HEK293T (cell line): ENCODE results near the gene TBC1D8.

Experiments used
- BHLHE40 ChIP-seq: fragments of 450-650 bp; IDR thresholded peaks from 2 replicates; pipeline ENCODE4 v1.6.1; 2016; ENCODE audit warnings: mild to moderate bottlenecking, moderate library complexity, borderline replicate concordance
- ELF4 ChIP-seq: fragments of 450-650 bp; IDR thresholded peaks from 2 replicates; pipeline ENCODE4 v1.6.1; 2017; ENCODE audit warnings: antibody characterized with exemption
- FOXM1 ChIP-seq: fragments of 450-650 bp; IDR thresholded peaks from 2 replicates; pipeline ENCODE4 v1.6.1; 2017; ENCODE audit warnings: mild to moderate bottlenecking, borderline replicate concordance
- L3MBTL2 ChIP-seq: fragments of 450-650 bp; conservative IDR thresholded peaks from 2 replicates; pipeline ENCODE4 v1.6.1; 2016; ENCODE audit warnings: mild to moderate bottlenecking
- NFRKB ChIP-seq: fragments of 450-650 bp; IDR thresholded peaks from 2 replicates; pipeline ENCODE4 v1.6.1; 2016; ENCODE audit warnings: mild to moderate bottlenecking, moderate library complexity
- SP1 ChIP-seq: fragments of 450-650 bp; IDR thresholded peaks from 2 replicates; pipeline ENCODE4 v1.6.1; 2017

DNA sequence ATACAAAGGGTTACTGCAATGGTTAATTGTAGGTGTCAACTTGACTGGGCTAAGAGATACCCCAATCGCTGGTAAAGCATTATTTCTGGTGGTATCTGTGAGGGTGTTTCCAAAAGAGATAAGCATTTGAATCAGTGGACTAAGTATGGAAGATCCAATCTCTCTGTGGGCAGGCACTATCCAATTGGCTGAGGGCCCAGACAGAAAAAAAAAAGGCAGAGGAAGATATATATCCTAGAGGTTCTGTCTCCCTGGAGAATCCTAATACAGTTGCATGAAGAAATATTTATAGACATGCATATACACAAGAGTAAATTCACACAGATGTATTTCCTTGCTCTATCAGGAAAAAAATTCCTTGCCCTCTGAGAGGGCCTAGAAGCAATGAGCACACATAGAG lies 43.9 kb downstream of the TBC1D8 start:
- no peak for TF ChIP-seq FOXM1
- TF ChIP-seq SP1 = no peak
- no peak for TF ChIP-seq L3MBTL2
- TF ChIP-seq BHLHE40 = no peak
- no peak for TF ChIP-seq NFRKB
- TF ChIP-seq ELF4 = no peak
